A204.1 (cell line): ENCODE data around the gene MAN1C1.
"Not testable (repeated sequence)": the region's sequence is repeated elsewhere in the genome, so short reads cannot be mapped to it uniquely, and the experiment has no call there.

Experiments
- FAIRE-seq: peaks from 2 replicates; lab custom pipeline; 2012; peaks lifted over from hg19 to GRCh38; lab: Jason Lieb, UNC

Gene MAN1C1

DNA sequence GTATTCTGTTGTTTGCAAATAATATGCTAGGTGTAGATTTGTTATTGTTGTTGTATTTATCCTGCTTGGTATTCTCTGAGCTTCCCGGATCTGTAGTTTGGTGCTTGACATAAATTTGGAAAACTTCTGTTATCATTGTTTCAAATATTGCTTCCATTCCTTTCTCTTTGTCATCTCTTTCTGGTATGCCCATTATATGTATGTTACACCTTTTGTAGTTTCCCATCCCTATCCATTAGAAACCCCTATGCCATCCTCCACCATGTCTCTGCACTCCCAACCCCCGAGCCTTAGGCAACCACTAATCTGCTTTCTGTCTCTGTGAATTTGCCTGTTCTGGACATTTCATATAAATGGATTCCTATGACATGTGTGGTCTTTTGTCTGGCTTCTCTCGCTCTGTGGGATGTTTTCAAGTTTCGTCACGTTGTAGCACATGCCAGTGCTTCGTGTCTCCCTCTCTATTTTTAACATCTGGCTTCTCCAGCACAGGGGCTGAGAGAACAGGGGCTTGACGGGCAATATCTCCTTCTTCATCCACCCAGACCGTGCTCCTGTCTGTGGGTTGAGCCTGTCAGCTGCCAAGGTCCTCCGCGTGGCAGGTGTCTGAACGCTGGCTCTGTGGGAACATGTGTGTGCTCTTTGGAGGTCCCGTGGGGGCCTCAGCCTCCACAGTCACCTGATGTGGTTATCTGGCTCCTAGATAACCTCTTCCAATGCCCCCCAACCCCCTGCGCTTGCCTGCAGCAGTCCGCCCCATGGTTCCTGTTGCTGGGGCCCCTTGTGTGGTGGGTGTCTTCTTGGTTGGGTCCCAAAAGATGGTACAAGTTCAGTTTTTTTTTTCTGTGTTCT is 32.8 kb upstream of the MAN1C1 start:
- FAIRE-seq: no peak

- no peak for FAIRE-seq
Observed at GRCh38 chr1:25586181-25586588, 30.4 kb upstream of the MAN1C1 start.

DNA sequence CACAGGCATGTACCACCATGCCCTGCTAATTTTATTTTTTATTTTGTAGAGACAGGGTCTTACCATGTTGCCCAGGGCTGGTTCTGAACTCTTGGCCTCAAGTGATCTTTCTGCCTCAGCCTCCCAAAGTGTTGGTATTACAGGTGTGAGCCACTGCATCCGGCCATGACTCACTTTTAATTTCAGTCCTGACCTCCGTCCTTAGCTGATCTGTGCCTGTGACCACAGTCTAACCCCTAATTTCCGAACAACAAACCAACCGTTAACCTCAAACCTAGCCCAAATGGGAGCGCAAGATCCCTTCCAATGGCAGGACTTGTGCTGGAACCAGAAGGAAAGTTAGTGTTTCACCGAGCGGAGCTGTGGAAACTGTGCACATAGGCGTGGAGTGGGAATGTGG is 29.3 kb upstream of the MAN1C1 start:
- FAIRE-seq: no peak

GRCh38 chr1:25588224-25588623 is 28.4 kb upstream of the MAN1C1 start:
- not testable (repeated sequence) for FAIRE-seq

- FAIRE-seq: not testable (repeated sequence)
Observed at GRCh38 chr1:25588786-25589185, 27.8 kb upstream of the MAN1C1 start.

DNA sequence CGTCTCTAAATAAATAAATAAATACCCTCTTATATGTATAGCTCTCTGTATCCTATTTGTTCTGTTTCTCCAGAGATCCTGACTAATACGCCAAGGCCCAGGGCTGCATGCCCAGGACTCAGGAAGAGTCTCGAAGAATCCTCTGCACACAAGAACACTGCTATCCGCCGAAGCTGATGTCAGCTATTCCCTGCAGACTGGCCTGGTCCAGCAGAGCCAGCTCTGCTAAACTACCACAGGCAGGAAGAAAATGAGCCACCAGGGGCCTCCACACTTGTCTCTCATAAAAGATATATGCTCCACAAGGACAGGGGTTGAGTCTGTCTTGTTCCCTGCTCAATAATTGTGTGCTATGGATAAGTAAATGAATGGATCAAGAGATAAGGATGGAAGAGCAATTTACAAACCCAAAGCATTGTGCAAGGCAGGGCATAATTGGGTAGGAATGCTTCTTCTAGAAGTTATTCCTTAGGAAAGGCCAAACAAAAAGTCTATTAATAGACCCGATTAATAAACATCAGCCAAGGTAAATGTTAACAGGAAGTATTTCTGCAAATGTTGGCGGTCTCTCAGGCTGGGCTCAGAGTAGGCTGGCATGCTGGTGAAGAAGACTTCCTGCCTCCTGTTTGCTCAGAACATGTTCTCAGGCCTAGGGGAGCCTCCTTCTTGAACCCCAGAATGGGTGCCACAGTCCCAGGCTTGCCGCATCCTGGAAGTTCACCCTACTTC is 26.3 kb upstream of the MAN1C1 start:
- no peak for FAIRE-seq

DNA sequence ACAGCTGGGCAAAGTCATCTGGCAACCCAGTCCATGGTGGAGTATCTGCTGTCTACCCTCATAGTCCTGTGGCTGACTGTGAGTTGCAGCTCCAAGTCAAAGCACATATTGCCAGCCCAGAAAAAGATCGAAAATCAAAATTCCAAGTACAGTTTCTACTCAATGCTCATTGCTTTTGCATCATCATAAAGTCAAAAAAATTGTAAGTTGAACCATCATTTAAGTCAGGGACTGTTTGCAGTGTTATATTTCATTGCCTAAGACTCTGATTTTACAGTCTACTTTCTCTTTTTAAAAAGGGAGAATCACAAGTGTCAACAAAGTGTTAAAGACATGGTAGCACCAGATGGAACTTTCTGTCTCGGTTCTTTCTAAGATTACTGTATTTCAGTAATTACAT is 22.7 kb upstream of the MAN1C1 start:
- FAIRE-seq: no peak

DNA sequence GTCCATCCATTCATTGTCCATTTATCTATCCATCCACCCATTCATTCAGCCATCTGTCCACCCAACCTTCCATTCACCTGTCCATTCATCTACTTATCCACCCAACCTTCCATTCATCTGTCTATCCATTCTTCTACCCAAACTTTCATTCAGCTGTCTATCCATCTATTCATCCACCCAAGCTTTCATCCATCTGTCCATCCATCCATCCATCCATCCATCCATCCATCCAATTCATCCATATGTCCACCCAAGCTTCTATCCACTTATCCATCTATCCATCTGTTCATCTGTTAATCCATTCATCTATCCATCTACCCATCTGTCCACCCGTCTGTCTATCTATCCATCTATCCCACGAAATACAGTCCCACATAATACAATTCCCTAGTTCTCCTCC is 21.6 kb upstream of the MAN1C1 start:
- no peak for FAIRE-seq

GRCh38 chr1:25596641-25597040 is 19.9 kb upstream of the MAN1C1 start:
- not testable (repeated sequence) for FAIRE-seq

GRCh38 chr1:25598879-25599278 is 17.7 kb upstream of the MAN1C1 start:
- FAIRE-seq: no peak

DNA sequence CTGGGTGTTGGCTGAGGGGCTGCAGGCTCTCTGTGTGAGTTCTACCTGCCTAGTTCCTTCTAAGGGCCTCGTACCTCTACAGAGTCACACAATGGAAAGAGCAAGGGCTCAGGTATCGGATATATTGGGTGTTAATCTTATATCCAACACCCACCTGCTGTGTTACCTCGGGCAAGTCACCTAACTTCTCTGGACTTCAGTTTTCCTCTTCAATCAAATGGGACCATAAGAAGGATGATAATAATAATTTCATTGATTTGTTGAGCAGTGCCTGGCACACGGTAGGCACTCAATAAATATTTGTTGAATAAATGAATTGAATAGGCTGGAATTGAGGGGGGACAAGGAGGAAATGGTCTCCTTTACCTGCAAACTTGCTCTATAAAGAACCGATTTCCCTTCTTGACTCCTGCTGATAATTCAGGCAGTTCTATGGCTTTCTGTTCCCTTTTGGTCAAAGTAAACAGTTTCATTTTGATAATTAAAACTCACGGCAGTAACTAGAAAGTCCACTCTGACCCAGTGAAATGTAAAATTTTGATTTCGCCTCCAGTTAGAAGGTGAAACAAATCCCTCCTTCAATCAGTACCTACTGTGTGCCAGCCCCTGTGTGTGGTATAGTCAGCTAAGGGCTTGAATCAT is 16.5 kb upstream of the MAN1C1 start:
- FAIRE-seq: no peak

DNA sequence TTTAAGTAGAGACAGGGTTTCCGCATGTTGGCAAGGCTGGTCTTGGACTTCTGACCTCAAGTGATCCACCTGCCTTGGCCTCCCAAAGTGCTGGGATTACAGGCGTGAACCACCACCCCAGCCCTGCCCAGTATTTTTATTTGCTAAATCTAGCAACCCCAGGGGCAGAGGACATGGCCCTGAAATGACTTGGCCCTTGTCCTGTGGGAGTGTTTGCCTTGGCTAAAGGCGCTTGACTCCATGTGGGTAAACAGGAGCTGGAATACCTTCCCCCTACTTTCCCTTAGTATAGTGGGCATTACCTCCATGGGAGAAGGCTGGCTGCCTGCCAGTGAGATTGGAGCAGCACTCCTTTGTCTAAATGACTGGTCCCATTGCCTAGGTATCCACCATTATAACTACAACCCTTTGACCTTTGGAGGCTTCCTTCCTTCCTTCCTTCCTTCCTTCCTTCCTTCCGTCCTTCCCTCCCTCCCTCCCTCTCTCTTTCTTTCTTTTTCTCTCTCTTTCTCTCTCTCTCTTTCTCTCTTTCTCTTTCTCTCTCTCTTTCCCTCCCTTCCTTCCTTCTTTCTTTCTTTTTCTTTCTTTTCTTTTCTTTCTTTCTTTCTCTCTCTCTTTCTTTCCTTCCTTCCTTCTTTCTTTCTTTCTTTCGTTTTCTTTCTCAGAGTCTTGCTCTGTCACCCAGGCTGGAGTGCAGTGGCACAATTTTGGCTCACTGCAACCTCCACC is 15.5 kb upstream of the MAN1C1 start:
- not testable (repeated sequence) for FAIRE-seq

GRCh38 chr1:25603779-25604538 is 12.6 kb upstream of the MAN1C1 start:
- not testable (repeated sequence) for FAIRE-seq

DNA sequence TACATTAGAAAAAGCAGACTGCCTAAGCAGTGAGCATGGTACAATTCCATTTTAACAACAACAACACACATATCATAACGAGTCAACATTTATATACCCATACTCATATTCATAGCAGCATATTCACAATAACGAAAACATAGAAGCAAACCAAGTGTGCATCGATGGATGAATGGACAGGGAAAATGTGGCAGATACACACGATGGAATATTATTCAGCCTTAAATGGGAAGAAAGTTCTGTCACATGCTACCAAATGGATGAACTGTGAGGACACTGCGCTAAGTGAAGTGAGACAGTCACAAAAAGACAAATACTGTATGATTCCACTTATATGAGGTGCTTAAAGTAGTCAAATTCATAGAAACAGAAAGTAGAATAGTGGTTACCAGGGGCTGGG is 9.5 kb upstream of the MAN1C1 start:
- FAIRE-seq: no peak

DNA sequence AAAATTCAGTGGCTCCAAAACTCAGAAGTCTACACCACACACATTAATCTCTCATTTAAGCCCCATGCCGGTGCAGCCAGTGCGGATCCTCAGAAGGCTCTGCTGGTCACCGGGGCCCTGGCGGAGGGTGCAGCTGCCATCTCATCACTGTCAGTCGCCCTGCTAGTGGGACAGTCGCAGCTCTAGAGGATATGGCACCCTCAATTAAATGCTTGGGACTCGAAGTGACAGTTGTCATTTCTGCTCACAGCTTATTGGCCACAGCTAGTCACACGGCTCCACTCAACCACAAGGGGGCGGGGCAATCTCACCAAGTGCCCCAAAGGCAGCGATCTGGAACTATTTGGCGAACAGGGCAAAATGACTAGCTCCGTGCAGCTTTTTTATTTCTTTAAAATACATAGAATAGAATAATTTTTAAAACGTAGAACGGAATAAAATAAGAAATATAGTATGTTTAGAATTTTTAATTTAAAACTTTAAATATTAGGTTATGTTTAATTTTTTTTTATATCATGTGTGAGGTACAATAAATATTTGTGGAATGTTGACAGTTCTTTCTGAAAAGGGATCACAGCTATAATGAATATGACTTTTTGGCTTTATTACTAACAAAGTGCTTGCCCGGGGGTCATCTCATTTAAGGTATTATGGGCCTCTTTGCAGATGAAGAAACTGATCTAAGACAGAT is 8.0 kb upstream of the MAN1C1 start:
- peak; percentile 95 for FAIRE-seq

- no peak for FAIRE-seq
Observed at GRCh38 chr1:25609921-25610320, 6.7 kb upstream of the MAN1C1 start.

GRCh38 chr1:25610822-25611630 is 5.6 kb upstream of the MAN1C1 start:
- FAIRE-seq: no peak

DNA sequence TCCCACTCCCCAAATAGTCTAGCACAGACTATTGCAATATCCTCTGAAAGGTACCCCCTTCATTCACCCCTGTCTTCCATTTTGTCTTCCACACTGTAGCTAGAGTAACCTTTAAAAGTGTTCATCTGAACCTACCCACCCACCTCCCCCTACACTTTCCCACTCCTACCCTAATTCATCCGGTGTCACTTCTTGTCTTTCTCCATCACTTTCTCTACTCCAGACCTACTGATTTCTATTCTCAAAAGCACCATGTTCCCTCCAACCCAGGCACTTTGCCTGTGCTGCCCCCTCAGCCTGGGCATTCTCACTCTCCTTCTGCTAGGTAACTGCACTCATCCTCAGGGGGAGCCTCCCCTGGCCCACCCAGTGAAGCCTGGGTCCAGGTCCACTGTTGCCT is 4.7 kb upstream of the MAN1C1 start:
- no peak for FAIRE-seq

GRCh38 chr1:25612421-25612820 is 4.2 kb upstream of the MAN1C1 start:
- no peak for FAIRE-seq

DNA sequence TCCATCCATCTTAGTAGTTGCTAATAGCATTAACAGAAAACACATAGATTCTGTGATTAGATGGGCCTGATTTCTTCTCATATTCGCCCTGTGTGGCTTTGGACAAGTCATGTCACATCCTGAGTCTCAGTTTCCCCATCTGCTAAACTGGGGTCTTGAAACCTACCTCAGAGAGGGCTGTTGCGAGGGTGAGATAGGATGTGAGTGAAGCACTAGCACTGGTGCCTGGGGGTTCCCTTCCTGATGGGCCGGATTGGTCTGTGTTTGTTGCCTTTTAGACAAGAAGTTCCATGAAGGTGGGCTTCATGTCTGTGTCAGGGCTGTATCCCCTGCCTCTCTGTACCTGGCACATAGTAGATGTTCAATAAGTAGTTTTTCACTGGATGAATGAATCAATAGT is 3.5 kb upstream of the MAN1C1 start:
- FAIRE-seq: no peak
